Measurements from ENCODE around the gene PHF21A. TPM values are rescaled to one million over a fixed set of nuclear protein-coding genes. Genes with fewer than 3 reads are reported as not detected.
"Not testable (repeated sequence)": the region's sequence is repeated elsewhere in the genome, so short reads cannot be mapped to it uniquely, and the experiment has no call there.

PHF21A gene
- total and polyA plus RNA-seq, 7 donors = 4.1 to 21.3 (median 17.2) TPM

DNA sequence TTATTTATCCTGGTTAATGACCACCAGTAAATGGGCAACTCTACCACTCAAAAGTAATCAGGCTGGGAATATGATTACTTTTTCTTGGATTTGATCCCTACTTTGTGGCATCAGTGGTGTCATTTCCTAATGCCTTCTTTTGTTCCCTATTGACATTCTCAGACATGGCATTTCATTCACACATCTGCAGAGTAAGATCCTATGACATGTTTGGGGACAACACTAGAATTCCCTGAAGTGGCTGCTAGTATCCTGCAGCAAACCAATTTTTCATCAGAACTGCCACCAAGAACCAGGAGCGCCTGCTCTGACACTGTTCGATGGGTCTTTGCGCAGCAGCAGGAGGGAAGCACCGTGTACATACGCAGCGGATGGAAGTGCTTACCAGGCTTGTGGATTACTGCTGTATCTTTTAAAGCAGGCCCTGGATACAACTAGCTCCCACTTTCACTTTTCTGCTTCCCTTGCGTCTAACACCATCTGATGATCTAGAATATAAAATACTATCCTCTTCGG is 101.1 kb downstream of the PHF21A start:
- Histone ChIP-seq H3K27ac (no peak overlapping the region), H3K27me3 (ENCODE audit: insufficient read depth in 3 of 3, low read length in 2 of 3) (no peaks in the 10 kb centered on the region), H3K9me3 (no peaks in the 10 kb centered on the region), H3K4me1 (no peaks in the 10 kb centered on the region), H3K4me3 (no peak overlapping the region), H3K36me3 (ENCODE audit: insufficient read depth in 1 of 2, low read depth in 1 of 2) (no peaks in the 10 kb centered on the region)
- no peak for DNase-seq
- 93 to 96% (median 95%) methylated on average over 8 of the region's 8 CpGs for whole genome bisulfite sequencing, 3 donors
- TF ChIP-seq, protein P1, sequence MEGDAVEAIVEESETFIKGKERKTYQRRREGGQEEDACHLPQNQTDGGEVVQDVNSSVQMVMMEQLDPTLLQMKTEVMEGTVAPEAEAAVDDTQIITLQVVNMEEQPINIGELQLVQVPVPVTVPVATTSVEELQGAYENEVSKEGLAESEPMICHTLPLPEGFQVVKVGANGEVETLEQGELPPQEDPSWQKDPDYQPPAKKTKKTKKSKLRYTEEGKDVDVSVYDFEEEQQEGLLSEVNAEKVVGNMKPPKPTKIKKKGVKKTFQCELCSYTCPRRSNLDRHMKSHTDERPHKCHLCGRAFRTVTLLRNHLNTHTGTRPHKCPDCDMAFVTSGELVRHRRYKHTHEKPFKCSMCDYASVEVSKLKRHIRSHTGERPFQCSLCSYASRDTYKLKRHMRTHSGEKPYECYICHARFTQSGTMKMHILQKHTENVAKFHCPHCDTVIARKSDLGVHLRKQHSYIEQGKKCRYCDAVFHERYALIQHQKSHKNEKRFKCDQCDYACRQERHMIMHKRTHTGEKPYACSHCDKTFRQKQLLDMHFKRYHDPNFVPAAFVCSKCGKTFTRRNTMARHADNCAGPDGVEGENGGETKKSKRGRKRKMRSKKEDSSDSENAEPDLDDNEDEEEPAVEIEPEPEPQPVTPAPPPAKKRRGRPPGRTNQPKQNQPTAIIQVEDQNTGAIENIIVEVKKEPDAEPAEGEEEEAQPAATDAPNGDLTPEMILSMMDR (IDR thresholded peaks at IDR 0.05) = no peak
- intact Hi-C loops (cut with DNase I) = no loop called here
- ATAC-seq = no peak

DNA sequence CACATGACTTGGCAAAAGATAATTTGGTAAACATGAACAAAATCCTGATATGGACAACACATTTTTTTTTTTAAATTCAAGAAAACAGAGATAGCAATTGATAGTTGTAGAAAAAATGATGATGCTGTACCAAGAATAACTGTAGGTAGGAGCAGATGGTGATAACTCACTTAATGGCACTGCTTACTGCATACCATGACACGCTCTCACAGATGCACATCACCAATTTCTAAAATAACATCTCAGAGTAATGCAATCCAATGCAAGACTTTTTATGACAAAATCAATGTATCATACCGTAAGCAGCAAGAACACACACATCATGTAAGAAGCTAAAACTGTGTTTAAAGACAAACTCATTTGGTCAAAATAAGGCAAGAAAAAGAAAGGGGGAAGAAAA is 102.6 kb downstream of the PHF21A start:
- no peak overlapping the region for H3K27ac ChIP-seq
- no peak for ATAC-seq
- no peak overlapping the region for H3K4me3 ChIP-seq
- no peaks in the 10 kb centered on the region for H3K27me3 ChIP-seq (ENCODE audit: insufficient read depth in 3 of 3, low read length in 2 of 3)
- no peaks in the 10 kb centered on the region for H3K9me3 ChIP-seq
- H3K36me3 ChIP-seq (ENCODE audit: insufficient read depth in 1 of 2, low read depth in 1 of 2) = no peaks in the 10 kb centered on the region
- intact Hi-C loops (cut with DNase I) = no loop called here
- TF ChIP-seq, protein P1 (IDR thresholded peaks at IDR 0.05) = no peak
- H3K4me1 ChIP-seq = no peaks in the 10 kb centered on the region
- WGBS, 3 donors = 93 to 97% (median 94%) methylated on average over 2 of the region's 2 CpGs
- no peak for DNase-seq

DNA sequence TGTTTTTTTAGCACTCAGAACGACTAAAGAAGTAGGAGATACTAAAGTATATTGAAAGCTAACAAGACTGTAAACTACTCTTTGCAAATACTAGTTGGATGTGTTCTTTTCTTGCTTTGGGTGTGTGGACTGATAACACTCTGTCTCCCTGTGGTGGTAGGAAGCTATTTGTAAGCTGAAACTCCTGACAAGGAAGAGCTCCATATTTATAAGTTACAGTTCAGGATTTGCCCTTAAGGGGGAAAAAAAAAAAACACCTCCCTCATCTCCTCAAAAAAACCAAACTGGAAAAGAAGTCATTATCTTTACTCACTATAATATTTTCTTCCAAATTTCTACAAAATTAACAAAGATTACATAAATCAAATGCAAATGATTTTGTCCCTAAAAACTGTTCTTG is 103.9 kb downstream of the PHF21A start:
- H3K4me3 ChIP-seq = no peak overlapping the region
- WGBS, 3 donors = 84 to 86% (median 86%) methylated on average over 1 of the region's 1 CpG
- TF ChIP-seq, protein P1 (IDR thresholded peaks at IDR 0.05) = no peak
- no peak for DNase-seq
- no peak overlapping the region for H3K27ac ChIP-seq
- intact Hi-C loops (cut with DNase I) = no loop called here
- H3K9me3 ChIP-seq = no peaks in the 10 kb centered on the region
- ATAC-seq = no peak
- H3K36me3 ChIP-seq (ENCODE audit: insufficient read depth in 1 of 2, low read depth in 1 of 2) = no peaks in the 10 kb centered on the region
- H3K27me3 ChIP-seq (ENCODE audit: insufficient read depth in 3 of 3, low read length in 2 of 3) = no peaks in the 10 kb centered on the region
- H3K4me1 ChIP-seq = no peaks in the 10 kb centered on the region

DNA sequence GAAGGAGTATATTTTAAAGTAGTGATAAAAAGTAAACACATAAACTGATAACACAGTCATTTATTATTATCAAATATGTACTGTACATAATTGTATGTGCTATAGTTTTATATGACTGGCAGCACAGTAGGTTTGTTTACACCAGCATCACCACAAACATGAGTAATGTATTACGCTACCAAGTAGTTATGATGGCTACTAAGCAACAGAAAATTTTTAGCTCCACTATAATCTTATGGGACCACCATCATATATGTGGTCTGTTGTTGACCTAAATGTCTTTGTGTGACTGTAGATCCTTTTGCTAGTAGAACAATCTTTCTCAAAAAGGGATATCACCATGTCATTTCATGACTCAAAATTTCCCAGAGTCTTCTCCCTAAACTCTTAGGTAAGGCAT is 105.3 kb downstream of the PHF21A start:
- WGBS, 3 donors = 99 to 100% (median 100%) methylated on average over 1 of the region's 1 CpG
- no peaks in the 10 kb centered on the region for H3K36me3 ChIP-seq (ENCODE audit: insufficient read depth in 1 of 2, low read depth in 1 of 2)
- no peak overlapping the region for H3K4me3 ChIP-seq
- intact Hi-C loops (cut with DNase I) = no loop called here
- H3K4me1 ChIP-seq = no peaks in the 10 kb centered on the region
- TF ChIP-seq, protein P1 (IDR thresholded peaks at IDR 0.05) = no peak
- no peak for ATAC-seq
- no peaks in the 10 kb centered on the region for H3K9me3 ChIP-seq
- no peaks in the 10 kb centered on the region for H3K27me3 ChIP-seq (ENCODE audit: insufficient read depth in 3 of 3, low read length in 2 of 3)
- H3K27ac ChIP-seq = no peak overlapping the region
- no peak for DNase-seq

DNA sequence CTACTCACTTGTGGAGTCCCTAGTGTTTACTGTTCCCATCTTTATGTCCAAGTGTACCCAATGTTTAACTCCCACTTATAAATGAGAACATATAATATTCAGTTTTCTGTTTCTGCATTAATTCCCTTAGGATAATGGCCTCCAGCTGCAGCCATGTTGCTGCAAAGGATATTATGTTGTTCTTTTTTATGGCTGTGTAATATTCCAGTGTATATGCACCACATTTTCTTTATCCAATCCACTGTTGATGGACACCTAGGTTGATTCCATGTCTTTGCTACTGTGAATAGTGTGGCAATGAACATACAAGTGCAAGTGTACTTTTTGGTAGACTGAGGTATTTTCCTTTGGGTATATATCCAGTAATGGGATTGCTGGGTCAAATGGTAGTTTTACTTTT is 107.1 kb downstream of the PHF21A start:
- ATAC-seq; intact Hi-C loops (cut with DNase I): not testable (repeated sequence)

More for the DNA sequence above, 107.1 kb downstream of the PHF21A start:
- DNase-seq; H3K4me1 ChIP-seq; H3K27ac ChIP-seq; H3K9me3 ChIP-seq; H3K27me3 ChIP-seq (ENCODE audit: insufficient read depth in 3 of 3, low read length in 2 of 3); H3K4me3 ChIP-seq; H3K36me3 ChIP-seq (ENCODE audit: insufficient read depth in 1 of 2, low read depth in 1 of 2): not testable (repeated sequence)

Measured in psoas muscle (tissue), 8 donors.